Thyroid gland (tissue), 4 donors: ENCODE measurements around the gene CD226.
"Not testable (repeated sequence)": the region's sequence is repeated elsewhere in the genome, so short reads cannot be mapped to it uniquely, and the experiment has no call there.

Source experiments
- CTCF ChIP-seq, 6 experiments: fragments of 200-600 bp in 3 of 6; fragments of 450-650 bp in 3 of 6; sonication (generic) in 3 of 6; IDR thresholded peaks; one replicate each; pipeline ENCODE4 v1.5.1; 2016 to 2019; ENCODE audit warnings: antibody characterized with exemption in 6 of 6, mild to moderate bottlenecking in 2 of 6, inconsistent platforms in 1 of 6, moderate library complexity in 1 of 6
- POLR2A ChIP-seq, 2 donors: fragments of 450-650 bp; IDR thresholded peaks; one replicate each; pipeline ENCODE4 v1.6.1; 2017; ENCODE audit warnings: antibody characterized with exemption in 2 of 2, mild to moderate bottlenecking in 2 of 2, moderate library complexity in 1 of 2

- TF ChIP-seq CTCF, POLR2A (IDR thresholded peaks at IDR 0.05): not testable (repeated sequence)
Measured at GRCh38 chr18:69834980-69835379, 112.7 kb downstream of the CD226 start.
